Heart right ventricle (tissue), 16 donors: ENCODE measurements around the gene HSF5. TPM values are rescaled to one million over a fixed set of nuclear protein-coding genes. Genes with fewer than 3 reads are reported as not detected.

Experiments
- ATAC-seq, 8 donors: fragments of 200-7000 bp; cut with Tn5 transposase; one replicate each; pipeline ENCODE4 v1.9.1; 2020; ENCODE audit warnings: mild to moderate bottlenecking in 8 of 8, moderate library complexity in 8 of 8, moderate number of reproducible peaks in 1 of 8
- DNase-seq, 2 donors: peaks; one replicate each; pipeline ENCODE4 v3.0.0-alpha.2; 2020
- H3K27ac ChIP-seq, 10 donors: fragments of 200-600 bp; sonication (generic) in 2 of 10; one replicate each; pipeline versions ENCODE4 v1.5.0 to v1.8.0; 2020 to 2022; ENCODE audit warnings: mild to moderate bottlenecking in 3 of 10
- H3K27me3 ChIP-seq, 7 donors: fragments of 200-600 bp; one replicate each; pipeline ENCODE4 v1.8.0; 2021 to 2022; ENCODE audit warnings: mild to moderate bottlenecking in 2 of 7
- H3K36me3 ChIP-seq, 9 donors: fragments of 200-600 bp; sonication (generic) in 1 of 9; one replicate each; pipeline versions ENCODE4 v1.5.0 to v1.8.0; 2020 to 2022; ENCODE audit warnings: mild to moderate bottlenecking in 2 of 9
- H3K4me1 ChIP-seq, 9 donors: fragments of 200-600 bp; sonication (generic) in 1 of 9; one replicate each; pipeline versions ENCODE4 v1.5.0 to v1.8.0; 2020 to 2022; ENCODE audit warnings: mild to moderate bottlenecking in 4 of 9
- H3K4me3 ChIP-seq, 10 donors: fragments of 200-600 bp; sonication (generic) in 2 of 10; one replicate each; pipeline versions ENCODE4 v1.5.0 to v1.8.0; 2020 to 2022; ENCODE audit warnings: mild to moderate bottlenecking in 7 of 10, moderate library complexity in 2 of 10
- H3K9me3 ChIP-seq, 11 donors: fragments of 200-600 bp in 10 of 11; sonication (generic) in 2 of 11; one replicate each; pipeline versions ENCODE4 v1.5.0 to v1.8.0; 2013 to 2022; ENCODE audit warnings: mild to moderate bottlenecking in 2 of 11, control low read depth in 1 of 11, moderate library complexity in 1 of 11
- WGBS, 2 donors: extraction: QIAGEN DNeasy Blood & Tissue Kit; methylation state at CpG; one replicate each; pipeline ENCODE4 v1.1.7; 2013; ENCODE audit warnings: inconsistent platforms in 1 of 2; 5-methylcytosine and 5-hydroxymethylcytosine counted together
- intact Hi-C, 10 donors: fragments of 100-400 bp; cut with DNase I; formaldehyde crosslinking; loops; one replicate each; pipeline versions ENCODE4 v1.11.1 to v1.14.2; 2022
- polyA plus RNA-seq, 2 donors: library from polyadenylated mRNA; stranded (reverse); fragments of 200-250 nt; gene quantifications; one replicate each; pipeline ENCODE4 v1.2.3, GENCODE V29; 2013
- total RNA-seq, 10 donors: library from RNA; stranded (reverse); fragmentation: NEBNext Ultra II Directional in 3 of 10; extraction: Animal tissue kit (Norgen Biotek cat#: 25700) in 3 of 10; gene quantifications; one replicate each; pipeline versions ENCODE4 v1.2.1 to v1.2.4, GENCODE V29; 2021 to 2023
- TF ChIP-seq, protein P1 (sequence below), 9 donors: fragments of 200-600 bp; sonication (generic) in 2 of 9; IDR thresholded peaks; one replicate each; pipeline versions ENCODE4 v1.5.0 to v1.8.0; 2021 to 2022; ENCODE audit warnings: antibody characterized with exemption in 9 of 9, mild to moderate bottlenecking in 5 of 9, moderate library complexity in 1 of 9
- donor health status: Arrhythmogenic right ventricular cardiomyopathy.
- donor health status: ischemic (EF 13 %, LVEDD 7.1; RV severe dilation, severe dysfunction).
- donor health status: healthy with polysubstance abuse.
- donor health status: DM: no; HTN: yes; CAD: no.
- donor health status: DM: no; HTN: no; CAD: no.
- donor health status: ischemic (EF 25% LVEDD 6.9; RV normal size, moderate dysfunction).
- donor health status: ischemic (EF 25% LVEDD 5.7; RV mildly dilated, moderate dysfunction).
- donor health status: healthy.
- donor health status: DM: yes; HTN: yes; CAD: no.
- donor health status: Ischemic cardiomyopathy.
- donor health status: ischemic (EF 35%, LVEDD 5.7; RV mildly dilated, moderate dysfunction).
- donor health status: nonischemic (EF 11% LVEDD 7.7; RV severe dilation, severe dysfunction).
- donor health status: DM: yes; HTN: yes; CAD: no.
- donor health status: PGD.
- donor health status: ischemic (EF 29% LVEDD 5.4; RV normal size, mild dysfunction).
- donor health status: nonischemic (EF 23%, LVEDD 6.1; RV moderate dilation, normal function).

HSF5 gene
- total and polyA plus RNA-seq, 12 donors, result 0.04 to 0.14 (median 0.05) TPM; not detected in 9

DNA sequence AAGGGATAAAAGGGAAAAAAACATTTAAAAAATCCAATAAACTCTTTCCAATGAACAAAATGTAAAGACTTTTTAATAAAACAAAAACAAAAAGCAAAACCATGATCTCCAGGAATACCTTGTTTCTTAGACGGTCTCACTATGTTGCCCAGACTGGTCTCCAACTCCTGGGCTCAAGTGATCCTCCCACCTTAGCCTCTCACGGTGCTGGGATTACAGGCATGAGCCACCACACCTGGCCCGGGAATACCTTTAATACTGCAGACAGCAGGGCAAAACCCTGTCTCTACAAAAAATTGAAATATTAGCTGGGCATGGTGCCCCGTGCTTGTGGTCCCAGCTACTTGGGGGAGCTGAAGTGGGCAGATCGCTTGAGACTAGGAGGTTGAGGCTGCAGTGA, 78.8 kb downstream of the HSF5 start:
- DNase-seq, result no peak
- intact Hi-C loops, result no loop called here
- H3K27me3 ChIP-seq, result peaks cover 0 to 32% (median 0%) of the 10 kb centered on the region in 7 donors
- TF ChIP-seq, protein P1, sequence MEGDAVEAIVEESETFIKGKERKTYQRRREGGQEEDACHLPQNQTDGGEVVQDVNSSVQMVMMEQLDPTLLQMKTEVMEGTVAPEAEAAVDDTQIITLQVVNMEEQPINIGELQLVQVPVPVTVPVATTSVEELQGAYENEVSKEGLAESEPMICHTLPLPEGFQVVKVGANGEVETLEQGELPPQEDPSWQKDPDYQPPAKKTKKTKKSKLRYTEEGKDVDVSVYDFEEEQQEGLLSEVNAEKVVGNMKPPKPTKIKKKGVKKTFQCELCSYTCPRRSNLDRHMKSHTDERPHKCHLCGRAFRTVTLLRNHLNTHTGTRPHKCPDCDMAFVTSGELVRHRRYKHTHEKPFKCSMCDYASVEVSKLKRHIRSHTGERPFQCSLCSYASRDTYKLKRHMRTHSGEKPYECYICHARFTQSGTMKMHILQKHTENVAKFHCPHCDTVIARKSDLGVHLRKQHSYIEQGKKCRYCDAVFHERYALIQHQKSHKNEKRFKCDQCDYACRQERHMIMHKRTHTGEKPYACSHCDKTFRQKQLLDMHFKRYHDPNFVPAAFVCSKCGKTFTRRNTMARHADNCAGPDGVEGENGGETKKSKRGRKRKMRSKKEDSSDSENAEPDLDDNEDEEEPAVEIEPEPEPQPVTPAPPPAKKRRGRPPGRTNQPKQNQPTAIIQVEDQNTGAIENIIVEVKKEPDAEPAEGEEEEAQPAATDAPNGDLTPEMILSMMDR (IDR thresholded peaks at IDR 0.05), result no peak
- no peak overlapping the region for H3K27ac ChIP-seq
- no peaks in the 10 kb centered on the region for H3K4me1 ChIP-seq
- 82 to 88% methylated on average over 5 of the region's 5 CpGs for WGBS, 2 donors
- H3K36me3 ChIP-seq, result no peaks in the 10 kb centered on the region
- no peaks in the 10 kb centered on the region for H3K9me3 ChIP-seq
- ATAC-seq, result no peak
- H3K4me3 ChIP-seq, result no peak overlapping the region

GRCh38 chr17:58403311-58403710, 84.9 kb downstream of the HSF5 start:
- Histone ChIP-seq H3K9me3 (no peaks in the 10 kb centered on the region), H3K27ac (no peak overlapping the region), H3K36me3 (no peaks in the 10 kb centered on the region), H3K4me1 (no peaks in the 10 kb centered on the region), H3K4me3 (no peak overlapping the region), H3K27me3 (peaks cover 0 to 34% (median 0%) of the 10 kb centered on the region in 7 donors)
- DNase-seq (no peak), ATAC-seq (no peak)
- intact Hi-C loops, result no loop called here
- TF ChIP-seq, protein P1 (IDR thresholded peaks at IDR 0.05), result no peak
- WGBS, 2 donors, result 62 to 64% methylated on average over 6 of the region's 6 CpGs

DNA sequence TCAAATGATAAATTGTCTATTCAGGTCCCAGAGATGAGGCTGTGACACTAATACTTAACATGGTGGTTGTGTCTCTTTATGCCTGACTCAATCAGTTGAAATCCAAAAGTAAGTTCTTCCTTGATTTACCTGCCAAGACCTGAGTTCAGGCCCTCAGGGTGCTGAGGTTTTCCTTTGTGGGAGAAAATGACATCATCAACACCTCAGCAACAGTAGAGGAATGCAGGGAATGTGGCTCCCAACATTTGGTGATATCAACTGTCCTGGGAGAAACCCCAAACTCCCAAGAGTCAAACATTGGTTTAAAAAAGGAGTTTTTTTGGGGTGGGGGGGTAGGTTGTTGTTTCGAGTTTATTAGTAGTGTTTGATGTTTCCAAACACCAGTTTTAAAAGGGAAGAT, 85.5 kb downstream of the HSF5 start:
- H3K4me1 ChIP-seq, result no peaks in the 10 kb centered on the region
- TF ChIP-seq, protein P1 (IDR thresholded peaks at IDR 0.05), result no peak
- 78 to 83% methylated on average over 1 of the region's 1 CpG for WGBS, 2 donors
- H3K4me3 ChIP-seq, result no peak overlapping the region
- intact Hi-C loops, result no loop called here
- H3K27me3 ChIP-seq, result peaks cover 0 to 40% (median 0%) of the 10 kb centered on the region in 7 donors
- H3K9me3 ChIP-seq, result no peaks in the 10 kb centered on the region
- H3K36me3 ChIP-seq, result no peaks in the 10 kb centered on the region
- no peak overlapping the region for H3K27ac ChIP-seq
- ATAC-seq (no peak), DNase-seq (no peak)

DNA sequence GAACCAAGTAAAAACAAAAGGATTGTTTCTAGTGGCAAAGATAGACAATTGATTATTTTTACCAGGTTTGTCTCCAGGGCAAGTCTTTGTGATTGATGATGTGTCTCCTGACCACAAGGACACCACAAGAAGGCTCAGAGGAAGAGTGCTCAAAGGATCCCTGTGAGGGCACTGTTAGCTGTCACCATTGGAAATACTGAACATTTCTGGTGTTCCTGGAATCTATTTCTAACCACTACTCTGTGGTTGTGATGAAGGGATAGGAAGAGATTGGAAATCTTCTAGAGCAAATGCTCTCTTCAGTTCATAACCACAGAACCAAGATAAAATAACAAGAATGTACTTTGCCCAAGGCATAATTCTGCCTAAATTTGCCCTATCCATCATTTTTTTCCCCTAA, 86.2 kb downstream of the HSF5 start:
- no peak for ATAC-seq
- TF ChIP-seq, protein P1 (IDR thresholded peaks at IDR 0.05), result no peak
- intact Hi-C loops, result no loop called here

More for the DNA sequence above, 86.2 kb downstream of the HSF5 start:
- peaks cover 0 to 47% (median 0%) of the 10 kb centered on the region in 7 donors for H3K27me3 ChIP-seq
- H3K36me3 ChIP-seq, result no peaks in the 10 kb centered on the region
- no peaks in the 10 kb centered on the region for H3K4me1 ChIP-seq
- no peaks in the 10 kb centered on the region for H3K9me3 ChIP-seq
- H3K27ac ChIP-seq, result no peak overlapping the region
- no peak overlapping the region for H3K4me3 ChIP-seq
- DNase-seq, result no peak
